COR-L47 (cell line): ENCODE data around the gene FBP2.
"Not testable (repeated sequence)": the region's sequence is repeated elsewhere in the genome, so short reads cannot be mapped to it uniquely, and the experiment has no call there.

ENCODE experiments used
- DNase-seq: peaks from one replicate; lab custom pipeline; 2025; lab: John Stamatoyannopoulos, UW

Gene FBP2

DNA sequence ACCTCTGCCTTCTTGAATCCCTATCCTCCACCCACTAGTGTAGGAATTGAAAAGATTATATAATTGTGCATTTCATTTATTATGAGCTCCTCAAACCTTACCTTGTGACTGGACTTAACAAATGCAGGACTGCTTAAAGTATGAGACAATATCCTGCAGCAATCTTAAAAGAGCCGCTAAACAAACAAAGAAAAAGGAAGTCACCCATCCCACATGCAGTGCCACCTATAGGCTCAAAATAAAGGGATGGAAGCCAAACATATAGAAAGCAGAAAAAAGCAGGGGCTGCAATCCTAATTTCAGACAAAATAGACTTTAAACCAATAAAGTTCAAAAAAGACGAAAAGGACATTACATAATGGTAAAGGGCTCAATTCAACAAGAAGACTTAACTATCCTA is 30.1 kb downstream of the FBP2 start:
- DNase-seq = no peak

DNA sequence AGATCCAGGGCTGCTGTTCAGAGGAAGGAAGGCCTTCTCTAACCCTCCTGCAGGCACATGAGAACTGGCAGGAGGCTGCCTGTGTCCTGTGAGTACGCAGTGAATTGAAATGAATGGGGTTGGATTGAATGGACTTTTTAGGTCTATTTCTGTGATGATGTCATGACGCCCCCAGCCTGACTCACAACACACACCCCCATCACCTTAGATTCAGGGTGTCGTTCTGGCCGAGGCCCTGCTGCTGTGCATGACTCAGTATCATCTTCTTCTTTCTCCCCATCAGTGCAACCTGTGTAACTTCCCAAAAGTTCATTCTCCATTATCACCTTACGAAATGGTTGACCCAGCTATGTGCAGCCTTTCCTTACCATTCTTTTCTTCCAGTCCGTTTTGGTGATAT is 33.4 kb downstream of the FBP2 start:
- no peak for DNase-seq

DNA sequence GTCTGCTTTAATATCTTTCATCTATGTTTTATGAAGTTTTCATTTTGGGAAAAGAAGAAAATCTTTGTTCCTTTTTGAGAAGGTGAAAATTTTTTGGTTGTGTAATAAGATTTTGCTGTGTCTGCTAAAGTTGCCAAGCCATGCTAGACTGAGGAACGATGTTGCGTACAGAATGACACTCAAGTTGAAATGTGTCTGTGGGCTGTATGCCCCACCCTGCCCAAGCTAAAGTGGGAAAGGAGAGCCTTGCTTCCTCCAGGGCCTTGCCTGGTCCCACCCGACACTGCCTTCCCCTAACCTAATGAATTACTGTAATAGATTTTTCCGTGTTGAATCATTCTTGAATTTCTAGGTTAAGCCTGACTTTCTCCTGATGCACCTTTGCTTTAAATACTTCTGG is 36.2 kb downstream of the FBP2 start:
- no peak for DNase-seq

DNA sequence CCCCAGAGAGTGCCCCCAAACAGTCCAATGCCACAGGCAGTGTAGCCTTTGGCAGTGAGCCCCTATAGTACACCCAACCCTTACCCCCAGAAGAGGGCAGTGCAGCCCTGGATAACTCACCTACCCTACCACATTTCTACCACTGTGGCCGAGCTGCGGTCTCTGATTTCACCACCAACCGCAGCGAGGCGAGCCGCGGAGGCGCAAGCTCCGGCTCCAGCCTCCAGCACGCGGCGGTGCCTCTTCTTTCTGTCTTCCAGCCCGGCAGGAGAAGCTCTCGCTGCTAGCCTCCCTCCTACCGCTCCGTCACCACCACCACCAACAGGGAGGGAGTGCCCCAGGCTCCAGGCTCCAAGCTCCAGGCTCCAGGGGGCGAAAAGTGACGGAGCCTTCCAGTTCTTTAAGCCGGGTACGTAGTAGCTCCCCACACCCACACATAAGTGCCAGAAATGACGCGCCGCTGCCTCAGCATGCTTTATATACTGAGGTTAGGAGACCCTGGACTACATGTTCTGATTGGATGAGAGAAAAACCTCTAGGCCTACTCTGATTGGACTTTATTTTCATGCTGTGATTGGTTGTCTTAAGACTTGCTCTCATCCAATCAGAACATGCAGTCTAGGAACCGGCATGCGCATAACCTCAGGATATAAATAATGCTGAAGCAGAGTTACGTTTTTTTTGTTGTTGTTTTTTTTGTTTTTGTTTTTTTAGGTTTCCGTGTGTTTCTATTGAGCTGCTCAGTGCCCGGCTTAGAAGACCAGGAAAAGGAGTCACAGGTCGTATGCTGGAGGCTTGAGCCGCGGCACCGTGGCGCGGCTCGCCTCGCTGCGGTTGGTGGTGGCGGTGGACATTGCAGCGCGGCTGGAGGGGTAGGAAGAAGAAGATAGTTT is 38.9 kb downstream of the FBP2 start, which contains the start of gene PCAT7:
TSS of gene PCAT7 (plus strand) at position 645 of the 893 bp plus-strand sequence.
- peak; percentile 85 for DNase-seq

DNA sequence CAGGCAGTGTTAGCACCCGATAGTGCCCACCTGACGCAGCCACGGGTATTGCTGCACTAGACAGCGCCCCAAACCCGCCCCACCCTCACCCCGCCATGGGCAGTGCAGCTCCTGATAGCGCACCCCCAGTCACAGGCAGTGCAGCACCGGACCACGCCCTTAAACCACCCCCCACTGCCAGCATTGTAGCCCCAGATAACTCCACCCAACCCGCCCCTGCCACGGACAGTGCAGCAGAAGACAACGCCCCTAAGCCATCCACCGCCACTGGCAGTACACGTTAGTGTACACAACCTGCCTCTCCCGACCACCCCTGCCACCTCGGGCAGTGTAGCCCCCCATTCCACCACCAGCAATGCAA is 39.6 kb downstream of the FBP2 start:
- no peak for DNase-seq

DNA sequence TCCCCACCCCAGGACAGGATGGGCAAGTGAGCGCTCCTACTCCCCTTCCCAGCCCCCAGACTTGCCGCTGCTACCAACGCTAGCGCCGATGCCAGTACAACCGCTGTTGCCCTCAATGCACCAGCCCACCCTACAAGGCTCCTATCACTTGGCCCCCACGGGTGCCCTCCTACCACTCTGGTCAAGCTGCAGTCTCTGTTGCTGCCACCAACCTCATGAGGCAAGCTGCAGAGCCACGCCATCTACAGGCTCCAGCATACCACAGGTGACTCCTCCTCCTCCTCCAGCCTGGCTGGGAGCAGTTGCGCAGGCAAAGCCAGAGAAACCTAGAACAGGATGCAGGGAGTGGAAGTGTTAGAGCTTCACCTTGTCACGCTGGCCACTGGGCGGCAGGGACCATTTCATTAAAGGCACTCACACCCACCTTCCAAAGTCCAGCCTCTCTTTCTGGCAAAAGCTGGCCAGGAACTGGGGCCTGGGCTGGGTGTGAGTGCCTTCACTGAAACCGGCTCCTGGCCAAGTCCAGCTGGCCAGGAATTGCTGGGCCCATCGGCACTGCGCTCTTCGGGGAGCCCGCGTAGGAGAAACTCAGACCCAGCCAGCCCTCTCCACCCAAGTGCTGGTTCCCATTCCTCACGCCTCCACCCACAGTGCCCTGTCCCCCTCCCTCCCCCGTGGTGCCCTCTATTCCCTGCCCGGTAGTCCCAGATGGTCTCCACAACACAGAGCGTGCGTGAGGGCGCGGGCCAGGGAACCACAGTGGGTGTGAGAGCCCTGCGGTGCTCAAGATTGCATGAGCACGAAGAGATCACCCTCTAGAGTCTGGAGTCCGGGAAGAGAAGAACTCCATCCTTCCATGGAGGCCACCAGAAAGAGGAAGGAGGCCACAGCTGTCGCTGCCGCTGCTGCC is 40.3 kb downstream of the FBP2 start:
- no peak for DNase-seq

DNA sequence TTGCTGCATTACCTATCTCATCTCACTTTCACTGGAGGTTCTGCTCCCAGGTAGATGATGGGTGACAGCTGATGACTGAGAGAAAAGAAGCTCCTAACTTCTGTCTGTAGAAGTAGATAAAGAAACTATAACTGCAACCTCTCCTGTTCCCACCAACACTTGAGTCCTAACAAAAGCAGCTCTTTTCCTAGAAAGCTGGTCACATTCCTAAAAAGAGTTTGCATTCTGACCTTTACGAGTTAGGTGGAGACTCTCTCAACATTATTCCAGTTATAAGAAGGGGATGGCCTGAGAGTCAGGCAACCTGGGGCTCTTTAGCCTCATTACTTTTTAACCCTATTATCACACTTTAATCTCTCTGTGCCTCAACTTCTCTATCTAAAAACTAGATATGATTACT is 47.7 kb downstream of the FBP2 start:
- DNase-seq = no peak

DNA sequence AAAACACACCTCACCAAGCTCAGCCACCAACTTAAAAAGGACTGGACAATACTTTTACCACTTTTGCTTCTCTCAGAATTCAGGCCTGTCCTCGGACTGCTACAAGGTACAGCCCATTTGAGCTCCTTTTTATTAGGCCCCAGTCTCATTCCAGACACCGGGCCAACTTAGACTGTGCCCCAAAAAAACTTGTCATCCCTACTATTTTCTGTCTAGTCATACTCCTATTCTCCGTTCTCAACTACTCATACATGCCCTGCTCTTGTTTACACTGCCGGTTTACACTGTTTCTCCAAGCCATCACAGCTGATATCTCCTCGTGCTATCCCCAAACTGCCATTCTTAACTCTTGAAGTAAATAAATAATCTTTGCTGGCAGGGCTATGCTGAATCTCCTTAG is 49.3 kb downstream of the FBP2 start:
- not testable (repeated sequence) for DNase-seq

DNA sequence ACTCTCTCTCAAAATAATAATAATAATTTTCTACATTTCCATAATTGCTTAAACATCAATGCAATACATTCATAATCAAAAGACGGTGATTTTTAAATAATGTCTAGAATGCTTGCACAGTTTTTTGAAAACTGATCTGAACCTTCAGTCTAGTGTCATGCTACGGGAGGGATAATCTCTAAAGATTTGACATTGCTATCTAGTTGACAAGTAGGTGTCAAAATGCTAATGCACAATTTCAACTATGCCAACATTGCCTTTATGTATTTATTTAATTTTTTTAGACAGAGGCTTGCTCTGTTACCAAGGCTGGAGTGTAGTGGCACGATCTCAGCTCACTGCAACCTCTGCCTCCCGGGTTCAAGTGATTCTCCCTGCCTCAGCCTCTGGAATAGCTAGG is 54.7 kb downstream of the FBP2 start:
- no peak for DNase-seq

DNA sequence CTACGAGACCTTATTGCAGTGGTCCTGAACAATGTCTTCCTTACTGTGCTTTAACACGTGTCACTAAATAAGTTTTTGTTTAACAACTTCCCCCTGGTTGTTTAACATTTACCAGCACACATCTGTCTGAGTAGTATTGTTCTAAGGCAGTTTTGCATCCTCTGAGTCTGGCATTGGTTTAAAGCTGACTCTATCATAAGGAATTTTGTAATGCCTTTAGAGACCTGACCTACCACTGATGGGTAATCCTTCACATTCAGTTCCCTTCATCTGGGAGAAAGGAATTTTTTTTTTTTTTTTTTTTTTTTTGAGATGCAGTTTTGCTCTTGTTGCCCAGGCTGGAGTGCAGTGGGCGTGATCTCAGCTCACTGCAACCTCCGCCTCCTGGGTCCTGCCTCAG is 58.7 kb downstream of the FBP2 start:
- DNase-seq = no peak

DNA sequence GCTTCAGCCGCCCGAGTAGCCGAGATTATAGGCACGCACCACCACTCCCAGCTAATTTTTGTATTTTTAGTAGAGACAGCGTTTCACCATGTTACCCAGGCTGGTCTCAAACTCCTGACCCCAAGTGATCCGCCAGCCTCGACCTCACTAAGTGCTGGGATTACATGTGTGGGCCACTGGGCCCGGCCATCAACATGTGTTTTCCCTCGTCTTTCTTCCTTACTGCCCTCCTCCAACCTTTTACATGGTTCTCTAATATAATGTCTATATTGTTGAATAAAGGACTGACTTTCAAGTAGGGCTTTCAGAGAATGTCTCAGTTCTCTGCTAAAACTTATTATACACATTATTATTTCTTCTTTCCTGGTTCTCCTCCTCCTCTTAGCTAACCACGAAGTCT is 60.0 kb downstream of the FBP2 start:
- DNase-seq = no peak

DNA sequence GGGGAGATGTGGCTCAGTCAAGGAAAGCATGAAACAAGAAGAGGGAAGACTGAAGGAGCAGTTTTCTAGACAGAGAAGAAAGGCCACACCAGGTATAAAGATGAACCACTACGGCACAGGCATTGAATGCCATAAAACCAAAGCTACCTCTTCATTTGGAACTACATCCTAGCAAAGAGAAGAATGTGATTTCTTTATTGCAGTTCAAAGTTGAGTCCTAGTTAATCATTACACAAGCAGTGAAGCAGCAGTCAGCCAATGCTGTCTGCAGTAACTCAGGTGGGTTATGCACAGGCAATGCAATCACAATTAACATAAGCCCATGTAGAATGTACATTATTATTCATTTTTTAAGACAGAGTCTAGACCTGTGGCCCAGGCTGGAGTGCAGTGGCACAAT is 60.5 kb downstream of the FBP2 start:
- no peak for DNase-seq

DNA sequence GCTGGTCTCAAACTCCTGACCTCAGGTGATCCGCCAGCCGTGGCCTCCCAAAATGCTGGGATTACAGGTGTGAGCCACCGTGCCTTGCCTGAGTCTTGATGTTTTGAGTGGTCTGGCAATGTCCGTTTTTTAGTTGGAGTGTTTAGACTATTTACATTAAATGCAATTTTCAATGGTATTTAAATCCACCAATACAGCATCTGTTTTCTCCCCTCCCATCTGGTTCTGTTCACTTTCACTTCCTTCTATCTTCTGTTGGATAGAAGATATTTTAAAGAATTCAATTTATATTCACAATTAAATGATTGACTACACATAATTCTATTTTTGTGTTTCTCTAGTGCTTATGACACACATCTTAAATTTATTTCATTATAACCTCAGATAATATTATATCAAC is 64.7 kb downstream of the FBP2 start:
- DNase-seq = no peak

DNA sequence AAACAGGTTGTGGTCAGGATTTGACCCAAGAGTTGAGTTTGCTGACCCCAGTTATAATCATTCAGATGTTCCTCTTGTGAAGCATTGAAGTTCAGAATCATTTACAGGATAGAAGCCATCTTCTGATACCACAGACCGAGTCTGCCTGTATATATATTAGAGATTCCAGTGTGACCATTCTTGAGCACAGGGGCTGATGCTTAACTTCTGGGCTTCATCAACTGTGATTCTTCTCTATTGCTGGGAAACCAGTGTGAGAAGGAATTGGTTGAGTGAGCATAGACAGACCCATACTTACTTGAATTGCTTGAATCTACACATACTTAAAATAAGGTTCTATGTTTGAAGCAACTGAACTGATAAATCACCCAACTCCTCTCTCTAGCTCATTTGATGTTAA is 66.7 kb downstream of the FBP2 start:
- no peak for DNase-seq

DNA sequence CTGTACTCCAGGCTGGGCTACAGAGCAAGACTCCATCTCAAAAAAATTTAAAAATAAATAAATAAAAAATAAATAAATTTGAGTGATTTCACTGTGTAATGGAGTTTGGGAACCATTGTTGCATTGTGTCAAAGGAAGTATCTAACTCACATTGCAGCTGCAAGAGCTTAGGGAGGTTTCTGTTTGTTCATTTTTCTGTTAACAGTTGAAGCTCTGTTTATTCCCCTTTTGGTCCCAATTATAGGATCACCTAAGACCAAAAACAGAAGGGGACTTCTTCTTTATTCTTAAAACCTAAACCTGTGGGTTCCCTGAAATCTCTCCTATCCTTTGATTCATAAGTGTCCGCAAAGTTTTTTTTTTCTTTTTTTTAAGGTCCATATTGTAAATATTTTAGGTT is 67.4 kb downstream of the FBP2 start:
- DNase-seq = no peak

DNA sequence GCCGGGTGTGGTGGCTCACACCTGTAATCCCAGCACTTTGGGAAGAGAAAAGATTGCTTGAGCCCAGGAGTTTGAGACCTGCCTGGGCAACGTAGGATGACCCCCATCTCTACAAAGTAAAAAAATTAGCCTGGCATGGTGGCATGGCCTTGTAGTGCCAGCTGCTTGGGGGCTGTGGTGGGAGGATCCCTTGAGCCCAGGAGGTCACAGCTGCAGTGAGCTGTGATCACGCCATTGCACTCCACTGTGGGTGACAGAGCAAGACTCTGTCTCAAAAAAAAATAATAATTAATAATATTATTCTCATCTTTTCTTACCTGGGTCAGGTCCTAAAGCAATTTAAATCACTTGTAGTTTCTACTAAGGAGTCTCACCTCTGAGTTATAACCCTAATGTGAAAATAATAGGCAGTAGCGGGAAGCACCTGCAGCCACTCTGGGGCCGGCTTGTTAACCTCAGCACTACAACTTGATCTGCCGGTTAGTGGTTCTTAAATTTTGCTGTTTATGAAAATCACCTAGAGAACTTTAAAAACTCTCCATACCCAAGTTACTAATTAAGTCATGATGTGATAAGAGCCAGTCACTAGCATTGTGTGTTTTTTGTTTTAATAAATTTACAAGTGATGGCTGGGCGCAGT is 68.1 kb downstream of the FBP2 start:
- no peak for DNase-seq

DNA sequence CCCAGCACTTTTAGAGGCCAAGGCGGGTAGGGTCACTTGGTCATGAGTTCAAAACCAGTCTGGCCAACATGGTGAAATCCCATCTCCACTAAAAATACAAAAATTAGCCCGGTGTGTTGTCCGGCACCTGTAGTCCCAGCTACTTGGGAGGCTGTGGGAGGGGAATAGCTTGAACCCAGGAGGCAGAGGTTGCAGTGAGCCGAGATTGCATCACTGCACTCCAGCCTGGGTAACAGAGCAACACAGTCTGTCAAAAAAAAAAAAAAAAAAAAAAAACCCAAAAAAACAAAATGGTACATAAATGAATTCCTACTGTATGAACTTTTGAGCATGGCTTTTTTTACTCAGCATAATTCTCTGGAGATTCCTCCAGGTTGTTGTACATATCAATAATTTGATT is 76.4 kb downstream of the FBP2 start:
- no peak for DNase-seq

DNA sequence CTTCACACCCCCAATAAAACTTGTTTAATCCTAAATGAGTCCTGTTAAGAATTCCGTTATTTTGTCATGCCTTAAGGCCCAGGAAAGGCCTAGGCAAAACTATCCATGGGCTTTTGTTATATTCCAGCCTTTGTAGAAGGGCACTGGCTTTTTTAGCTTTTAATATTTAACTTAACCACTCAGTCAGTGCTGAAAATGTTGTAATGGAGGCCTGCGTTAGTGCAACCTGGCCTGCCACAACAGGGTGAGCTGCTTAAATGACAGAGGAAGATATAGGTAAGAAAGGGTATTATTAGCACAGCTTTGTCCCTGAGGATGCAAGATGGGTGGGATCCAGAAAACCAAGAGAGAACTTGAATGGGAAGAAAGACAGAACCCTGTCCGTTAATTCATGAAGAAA is 78.9 kb downstream of the FBP2 start:
- no peak for DNase-seq

DNA sequence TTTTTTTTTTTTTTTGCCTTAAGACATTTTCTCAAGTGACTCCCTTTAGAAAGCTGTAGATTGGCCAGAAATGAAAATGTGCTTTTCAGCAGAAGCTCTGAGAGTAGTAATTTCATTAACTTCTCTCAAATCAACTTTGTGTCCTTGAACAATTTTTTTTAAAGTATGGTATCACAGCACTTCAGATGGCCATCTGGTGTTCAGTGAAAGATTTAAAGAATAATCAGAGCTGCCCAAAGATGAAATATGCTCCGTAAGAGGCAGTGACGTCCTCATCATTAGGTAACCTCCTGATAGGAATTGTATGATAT is 81.7 kb downstream of the FBP2 start:
- no peak for DNase-seq

DNA sequence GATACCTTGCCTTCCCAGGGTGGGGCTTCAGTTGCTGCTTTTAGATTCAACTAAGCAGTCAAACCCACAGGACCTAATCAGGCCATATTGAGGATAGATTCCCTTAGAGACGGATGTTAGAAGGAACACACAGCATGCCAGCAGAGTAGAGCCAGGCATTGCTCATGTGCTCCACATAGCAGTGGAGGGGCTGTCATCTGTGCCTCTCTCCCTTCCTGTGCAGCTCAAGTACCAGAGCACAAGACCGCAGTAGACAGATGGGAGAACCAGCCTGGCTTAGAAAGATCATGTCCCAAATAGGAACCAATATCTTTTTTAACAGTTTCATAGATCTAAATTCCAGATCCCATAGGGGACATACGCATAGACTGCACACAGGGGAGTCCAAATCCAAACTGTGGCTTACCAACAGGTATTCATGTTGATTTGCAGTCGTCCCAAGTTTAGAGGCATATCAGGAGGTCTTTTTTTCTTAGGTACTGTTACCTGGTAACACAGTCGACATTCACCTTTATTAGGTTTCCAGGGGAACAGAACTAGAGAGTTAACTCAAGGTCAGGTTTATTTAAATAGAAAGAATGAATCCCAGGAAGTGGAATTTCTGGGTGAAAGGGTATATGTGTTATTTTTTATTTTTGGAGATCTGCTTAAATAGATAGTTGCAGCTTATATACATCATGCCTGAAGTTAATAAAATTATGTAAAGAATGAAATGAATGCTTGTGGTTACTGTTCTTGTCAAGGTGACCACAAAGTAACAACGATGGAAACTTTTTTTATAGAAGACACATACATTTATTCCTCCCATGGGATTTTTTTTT is 82.3 kb downstream of the FBP2 start:
- DNase-seq = no peak
